Loucy (cell line): Measurements from ENCODE around the gene NHLH1.
A peak's percentile ranks its signal among the peaks of the same experiment; 100 is the strongest.

ENCODE experiments used
- H2AFZ ChIP-seq: fragments of 200-600 bp; sonication (generic); 2 replicates; pipeline ENCODE4 v1.6.0; 2016; ENCODE audit warnings: antibody characterized with exemption, mild to moderate bottlenecking, low read length, moderate library complexity
- H3F3A ChIP-seq: fragments of 200-600 bp; 2 replicates; pipeline ENCODE4 v1.6.0; 2016; ENCODE audit warnings: antibody characterized with exemption, low read depth, mild to moderate bottlenecking
- H3K27me3 ChIP-seq: fragments of 200-600 bp; sonication (generic); 2 replicates; pipeline ENCODE4 v1.6.1; 2014; ENCODE audit warnings: low read length, mild to moderate bottlenecking; ENCODE audit not compliant: insufficient read depth, poor library complexity, severe bottlenecking
- H3K36me3 ChIP-seq: fragments of 200-600 bp; sonication (generic); 2 replicates; pipeline ENCODE4 v1.6.1; 2016; ENCODE audit warnings: low read length; ENCODE audit not compliant: insufficient read depth
- H3K4me1 ChIP-seq: fragments of 200-600 bp; sonication (generic); 2 replicates; pipeline ENCODE4 v1.5.1; 2014; ENCODE audit warnings: low read length, mild to moderate bottlenecking; ENCODE audit not compliant: insufficient read depth, poor library complexity, severe bottlenecking
- H3K4me2 ChIP-seq: fragments of 200-600 bp; sonication (generic); 2 replicates; pipeline ENCODE4 v1.6.0; 2014; ENCODE audit warnings: antibody characterized with exemption, low read length, low read depth, mild to moderate bottlenecking; ENCODE audit not compliant: poor library complexity, severe bottlenecking
- H3K4me3 ChIP-seq: fragments of 200-600 bp; sonication (generic); 2 replicates; pipeline ENCODE4 v1.5.1; 2014; ENCODE audit warnings: low read length, mild to moderate bottlenecking, mixed read lengths; ENCODE audit not compliant: poor library complexity, severe bottlenecking
- H3K79me2 ChIP-seq: fragments of 200-600 bp; sonication (generic); 2 replicates; pipeline ENCODE4 v1.6.1; 2014; ENCODE audit warnings: low read length; ENCODE audit not compliant: insufficient read depth
- H3K9ac ChIP-seq: fragments of 200-600 bp; sonication (generic); 2 replicates; pipeline ENCODE4 v1.6.0; 2014; ENCODE audit warnings: mild to moderate bottlenecking, low read depth, low read length, moderate library complexity; ENCODE audit not compliant: poor library complexity, severe bottlenecking
- H3K9me2 ChIP-seq: fragments of 200-600 bp; sonication (generic); replicated peaks from 2 replicates; pipeline ENCODE4 v1.6.1; 2016; ENCODE audit warnings: low read depth, low read length, mixed read lengths
- H3K9me3 ChIP-seq: fragments of 200-600 bp; sonication (generic); 2 replicates; pipeline ENCODE4 v1.6.1; 2014; ENCODE audit warnings: mild to moderate bottlenecking, antibody characterized with exemption, low read length, low read depth; ENCODE audit not compliant: insufficient read depth
- H4K20me1 ChIP-seq: fragments of 200-600 bp; sonication (generic); 2 replicates; pipeline ENCODE4 v1.6.0; 2014; ENCODE audit warnings: antibody characterized with exemption, low read length, mild to moderate bottlenecking; ENCODE audit not compliant: insufficient read depth, poor library complexity, severe bottlenecking
- EZH2phosphoT487 ChIP-seq: fragments of 200-600 bp; IDR thresholded peaks from 2 replicates; pipeline ENCODE4 v1.6.1; 2018; ENCODE audit warnings: antibody characterized with exemption, mild to moderate bottlenecking, moderate library complexity, borderline replicate concordance
- TF ChIP-seq, protein P1 (sequence below): fragments of 200-600 bp; sonication (generic); conservative IDR thresholded peaks from 2 replicates; pipeline ENCODE4 v1.5.1; 2014; ENCODE audit warnings: mild to moderate bottlenecking, antibody characterized with exemption, low read length

The NHLH1 gene

DNA sequence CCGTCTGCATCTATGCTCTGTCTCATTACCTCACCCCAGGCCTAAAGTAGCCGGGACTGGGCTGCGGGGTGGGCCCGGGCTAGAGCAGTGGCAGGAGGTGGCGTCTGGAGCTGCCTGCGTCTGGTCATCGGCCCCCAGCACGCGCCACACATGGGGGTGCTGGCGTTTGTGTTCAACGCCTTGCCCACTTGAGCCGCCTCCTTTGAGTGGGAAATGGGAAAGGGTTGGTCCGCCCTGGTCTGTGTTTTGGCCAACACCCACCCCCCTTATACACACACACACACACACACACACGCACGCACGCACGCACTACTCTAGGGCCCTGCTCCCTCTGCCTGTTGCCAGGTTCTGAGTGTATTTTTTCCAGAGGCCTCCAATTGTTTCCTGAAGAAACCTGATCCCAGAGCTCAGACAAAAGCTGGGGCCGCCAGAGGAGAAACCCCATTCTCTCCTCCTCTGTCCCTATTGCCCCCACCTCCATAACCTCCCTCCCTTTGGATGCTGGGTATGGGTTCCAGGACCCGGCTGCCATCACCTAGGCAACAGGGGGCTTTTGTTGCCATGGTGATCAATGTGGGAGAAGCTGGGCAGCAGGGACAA is 43.6 kb downstream of the NHLH1 start:
- no peaks in the 10 kb centered on the region for H3K9me3 ChIP-seq
- no peak overlapping the region for H2AFZ ChIP-seq
- no peak overlapping the region for H3K4me3 ChIP-seq
- H3K4me2 ChIP-seq = no peak overlapping the region
- H4K20me1 ChIP-seq = no peaks in the 10 kb centered on the region
- no peak overlapping the region for H3K9ac ChIP-seq
- H3F3A ChIP-seq = no peaks in the 10 kb centered on the region
- peaks cover 5% of the 10 kb centered on the region for H3K4me1 ChIP-seq
- no peaks in the 10 kb centered on the region for H3K27me3 ChIP-seq
- no peaks in the 10 kb centered on the region for H3K9me2 ChIP-seq
- TF ChIP-seq, protein P1, sequence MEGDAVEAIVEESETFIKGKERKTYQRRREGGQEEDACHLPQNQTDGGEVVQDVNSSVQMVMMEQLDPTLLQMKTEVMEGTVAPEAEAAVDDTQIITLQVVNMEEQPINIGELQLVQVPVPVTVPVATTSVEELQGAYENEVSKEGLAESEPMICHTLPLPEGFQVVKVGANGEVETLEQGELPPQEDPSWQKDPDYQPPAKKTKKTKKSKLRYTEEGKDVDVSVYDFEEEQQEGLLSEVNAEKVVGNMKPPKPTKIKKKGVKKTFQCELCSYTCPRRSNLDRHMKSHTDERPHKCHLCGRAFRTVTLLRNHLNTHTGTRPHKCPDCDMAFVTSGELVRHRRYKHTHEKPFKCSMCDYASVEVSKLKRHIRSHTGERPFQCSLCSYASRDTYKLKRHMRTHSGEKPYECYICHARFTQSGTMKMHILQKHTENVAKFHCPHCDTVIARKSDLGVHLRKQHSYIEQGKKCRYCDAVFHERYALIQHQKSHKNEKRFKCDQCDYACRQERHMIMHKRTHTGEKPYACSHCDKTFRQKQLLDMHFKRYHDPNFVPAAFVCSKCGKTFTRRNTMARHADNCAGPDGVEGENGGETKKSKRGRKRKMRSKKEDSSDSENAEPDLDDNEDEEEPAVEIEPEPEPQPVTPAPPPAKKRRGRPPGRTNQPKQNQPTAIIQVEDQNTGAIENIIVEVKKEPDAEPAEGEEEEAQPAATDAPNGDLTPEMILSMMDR = no peak
- no peak for TF ChIP-seq EZH2phosphoT487
- no peaks in the 10 kb centered on the region for H3K79me2 ChIP-seq
- H3K36me3 ChIP-seq = no peaks in the 10 kb centered on the region

- Histone ChIP-seq H3K4me2 (no peak overlapping the region), H3K9me2 (no peaks in the 10 kb centered on the region), H3K4me3 (no peak overlapping the region), H3K27me3 (no peaks in the 10 kb centered on the region), H4K20me1 (no peaks in the 10 kb centered on the region), H3K4me1 (peaks cover 5% of the 10 kb centered on the region), H3K9me3 (no peaks in the 10 kb centered on the region), H3K36me3 (no peaks in the 10 kb centered on the region), H2AFZ (no peak overlapping the region), H3K9ac (no peak overlapping the region), H3K79me2 (no peaks in the 10 kb centered on the region), H3F3A (no peaks in the 10 kb centered on the region)
- TF ChIP-seq, protein P1 = peak; percentile 26; the same call in 1 of the 2 replicates
- TF ChIP-seq EZH2phosphoT487 = no peak
Observed at GRCh38 chr1:160411271-160412027, 44.6 kb downstream of the NHLH1 start.

- Histone ChIP-seq H3F3A (no peaks in the 10 kb centered on the region), H3K4me3 (no peak overlapping the region), H3K9me2 (no peaks in the 10 kb centered on the region), H3K4me2 (no peak overlapping the region), H4K20me1 (no peaks in the 10 kb centered on the region), H3K27me3 (no peaks in the 10 kb centered on the region), H3K9ac (no peak overlapping the region), H3K4me1 (peaks cover 5% of the 10 kb centered on the region), H2AFZ (no peak overlapping the region), H3K36me3 (no peaks in the 10 kb centered on the region), H3K9me3 (no peaks in the 10 kb centered on the region), H3K79me2 (no peaks in the 10 kb centered on the region)
- no peak for TF ChIP-seq EZH2phosphoT487
- TF ChIP-seq, protein P1 = no peak
Observed at GRCh38 chr1:160412028-160412362, 45.1 kb downstream of the NHLH1 start.
